ENCODE results near the gene JAML. TPM values are rescaled to one million over a fixed set of nuclear protein-coding genes. Genes with fewer than 3 reads are reported as not detected.

The JAML gene
- total RNA-seq, 2 donors from 2014 or later = 3.3 to 12.0 TPM

DNA sequence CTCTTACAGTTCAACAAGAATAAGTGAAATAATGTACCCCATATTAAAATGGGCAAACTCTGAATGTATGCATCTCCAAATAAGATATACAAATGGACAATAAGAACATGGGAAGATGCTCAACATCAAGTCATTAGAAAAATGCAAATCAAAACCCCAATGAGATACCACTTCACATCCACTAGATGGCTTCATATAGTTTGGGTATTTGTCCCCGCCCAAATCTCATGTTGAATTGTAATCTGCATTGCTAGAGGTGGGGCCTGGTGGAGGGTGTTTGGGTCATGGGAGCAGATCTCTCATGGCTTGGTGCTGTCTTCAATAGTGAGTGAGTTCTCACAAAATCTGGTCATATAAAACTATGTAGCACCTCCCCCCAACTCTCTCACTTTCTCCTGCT is 33.6 kb upstream of the JAML start:
- Histone ChIP-seq H3K9ac (ENCODE audit: low read depth in 2 of 2, low read length in 2 of 2) (no peak overlapping the region), H3K4me3 (no peak overlapping the region), H3K27me3 (no peaks in the 10 kb centered on the region), H3K9me3 (no peaks in the 10 kb centered on the region), H3K36me3 (no peaks in the 10 kb centered on the region), H3K4me1 (no peaks in the 10 kb centered on the region), H3K27ac (no peak overlapping the region)
- intact Hi-C loops (cut with DNase I) = no loop called here
- TF ChIP-seq, protein P1, sequence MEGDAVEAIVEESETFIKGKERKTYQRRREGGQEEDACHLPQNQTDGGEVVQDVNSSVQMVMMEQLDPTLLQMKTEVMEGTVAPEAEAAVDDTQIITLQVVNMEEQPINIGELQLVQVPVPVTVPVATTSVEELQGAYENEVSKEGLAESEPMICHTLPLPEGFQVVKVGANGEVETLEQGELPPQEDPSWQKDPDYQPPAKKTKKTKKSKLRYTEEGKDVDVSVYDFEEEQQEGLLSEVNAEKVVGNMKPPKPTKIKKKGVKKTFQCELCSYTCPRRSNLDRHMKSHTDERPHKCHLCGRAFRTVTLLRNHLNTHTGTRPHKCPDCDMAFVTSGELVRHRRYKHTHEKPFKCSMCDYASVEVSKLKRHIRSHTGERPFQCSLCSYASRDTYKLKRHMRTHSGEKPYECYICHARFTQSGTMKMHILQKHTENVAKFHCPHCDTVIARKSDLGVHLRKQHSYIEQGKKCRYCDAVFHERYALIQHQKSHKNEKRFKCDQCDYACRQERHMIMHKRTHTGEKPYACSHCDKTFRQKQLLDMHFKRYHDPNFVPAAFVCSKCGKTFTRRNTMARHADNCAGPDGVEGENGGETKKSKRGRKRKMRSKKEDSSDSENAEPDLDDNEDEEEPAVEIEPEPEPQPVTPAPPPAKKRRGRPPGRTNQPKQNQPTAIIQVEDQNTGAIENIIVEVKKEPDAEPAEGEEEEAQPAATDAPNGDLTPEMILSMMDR (IDR thresholded peaks at IDR 0.05) = no peak
- peak; percentile 18 for DNase-seq

DNA sequence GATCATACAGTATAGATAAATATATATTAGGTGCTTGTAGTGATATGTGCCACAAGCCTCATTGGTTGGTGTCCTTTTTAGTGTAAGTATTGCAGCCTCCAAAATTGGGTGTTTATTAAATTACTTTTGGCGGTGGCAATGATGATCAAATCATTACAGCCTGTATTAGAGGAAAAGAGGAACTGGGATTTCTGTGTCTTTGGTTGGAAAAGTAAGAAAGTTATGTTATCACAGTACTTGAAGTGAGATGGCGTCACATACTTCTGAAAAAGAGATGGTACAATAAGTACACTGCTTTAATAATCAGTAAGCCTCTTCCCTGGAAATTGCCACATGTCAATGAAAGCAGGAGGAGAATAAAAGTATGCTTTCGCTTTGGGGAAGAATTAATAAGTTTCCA is 27.9 kb upstream of the JAML start:
- no peak overlapping the region for H3K9ac ChIP-seq (ENCODE audit: low read depth in 2 of 2, low read length in 2 of 2)
- peak overlapping the region; percentile 79 for H3K27ac ChIP-seq
- H3K27me3 ChIP-seq = no peaks in the 10 kb centered on the region
- no peak for DNase-seq
- TF ChIP-seq, protein P1 (IDR thresholded peaks at IDR 0.05) = no peak
- H3K36me3 ChIP-seq = no peaks in the 10 kb centered on the region
- H3K4me3 ChIP-seq = peak overlapping the region; percentile 51
- intact Hi-C loops (cut with DNase I) = no loop called here
- no peaks in the 10 kb centered on the region for H3K4me1 ChIP-seq
- H3K9me3 ChIP-seq = no peaks in the 10 kb centered on the region

DNA sequence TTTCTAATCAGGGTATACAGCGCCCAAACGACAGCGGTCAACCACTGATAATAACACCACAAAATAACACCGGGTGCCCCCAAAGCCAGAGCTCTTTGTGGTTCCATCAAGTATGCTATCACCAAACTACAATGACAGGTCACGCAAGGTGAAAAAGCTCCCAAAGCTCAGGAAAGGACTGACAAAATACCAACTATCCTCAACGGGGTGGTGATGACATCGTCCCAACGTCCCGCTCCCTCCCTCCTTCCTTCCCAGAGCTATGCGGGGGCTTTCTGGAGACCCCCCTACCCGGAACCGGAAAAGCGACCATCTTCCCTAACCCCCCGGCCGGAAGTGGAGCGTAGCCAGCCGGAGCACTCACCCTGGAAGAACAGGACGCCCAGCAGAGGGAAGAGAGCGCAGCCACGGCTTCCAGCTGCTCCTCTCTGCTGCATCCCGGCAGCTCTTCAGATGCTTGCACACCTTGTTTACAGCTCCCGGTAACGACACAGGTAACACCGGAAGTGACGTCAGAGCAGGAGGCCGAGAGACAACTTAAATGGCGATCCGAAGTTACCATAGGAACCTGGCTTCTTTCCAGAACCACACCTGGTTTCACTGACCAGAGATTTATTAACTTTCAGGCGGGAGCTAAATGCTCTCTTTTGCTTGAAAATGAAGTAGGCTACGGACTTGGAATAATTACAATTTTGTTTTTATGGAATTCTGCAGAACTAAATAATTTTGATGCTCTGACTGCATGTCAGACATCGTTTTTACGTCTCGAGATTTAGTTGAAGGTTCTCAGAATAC is 27.2 kb upstream of the JAML start, which contains the start of gene MPZL3:
Gene MPZL3 (minus strand): TSS at position 508 of the 795 bp plus-strand sequence. CDS start 71 bp downstream, at position 437.
- peak; percentile 98 for DNase-seq
- TF ChIP-seq, protein P1 (IDR thresholded peaks at IDR 0.05) = no peak
- intact Hi-C loops (cut with DNase I) = no loop called here
- H3K27me3 ChIP-seq = no peaks in the 10 kb centered on the region
- H3K27ac ChIP-seq = peak within 1 kb of the TSS; percentile 79
- no peaks in the 10 kb centered on the region for H3K9me3 ChIP-seq
- H3K4me3 ChIP-seq = peak within 1 kb of the TSS; percentile 51
- no peaks in the 10 kb centered on the region for H3K36me3 ChIP-seq
- H3K4me1 ChIP-seq = no peaks in the 10 kb centered on the region
- H3K9ac ChIP-seq (ENCODE audit: low read depth in 2 of 2, low read length in 2 of 2) = peak within 1 kb of the TSS; percentile 69 to 82

DNA sequence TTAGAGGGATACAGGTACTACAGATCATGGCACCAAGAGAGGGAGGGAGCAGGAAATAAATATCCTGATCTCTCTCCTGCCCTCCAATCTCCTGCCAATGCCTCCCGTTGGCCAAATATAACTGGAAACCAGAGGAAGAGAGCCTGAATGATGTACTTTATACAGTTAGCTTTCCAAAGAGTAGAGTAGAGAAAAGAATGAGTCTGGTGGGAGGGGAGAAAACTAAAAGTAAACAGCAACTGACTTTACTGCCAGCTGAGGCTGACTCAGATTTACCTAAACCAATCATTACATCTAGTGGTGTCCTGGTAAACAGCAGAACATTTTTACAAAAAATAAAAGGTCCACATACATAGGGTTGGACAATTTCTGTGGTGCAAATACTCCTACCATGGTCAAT is 22.2 kb upstream of the JAML start:
- DNase-seq = no peak
- Histone ChIP-seq H3K4me1 (peaks cover under 1% of the 10 kb centered on the region), H3K9ac (ENCODE audit: low read depth in 2 of 2, low read length in 2 of 2) (no peak overlapping the region), H3K9me3 (no peaks in the 10 kb centered on the region), H3K36me3 (no peaks in the 10 kb centered on the region), H3K4me3 (no peak overlapping the region), H3K27me3 (no peaks in the 10 kb centered on the region), H3K27ac (no peak overlapping the region)
- TF ChIP-seq, protein P1 (IDR thresholded peaks at IDR 0.05) = no peak
- intact Hi-C loops (cut with DNase I) = no loop called here

DNA sequence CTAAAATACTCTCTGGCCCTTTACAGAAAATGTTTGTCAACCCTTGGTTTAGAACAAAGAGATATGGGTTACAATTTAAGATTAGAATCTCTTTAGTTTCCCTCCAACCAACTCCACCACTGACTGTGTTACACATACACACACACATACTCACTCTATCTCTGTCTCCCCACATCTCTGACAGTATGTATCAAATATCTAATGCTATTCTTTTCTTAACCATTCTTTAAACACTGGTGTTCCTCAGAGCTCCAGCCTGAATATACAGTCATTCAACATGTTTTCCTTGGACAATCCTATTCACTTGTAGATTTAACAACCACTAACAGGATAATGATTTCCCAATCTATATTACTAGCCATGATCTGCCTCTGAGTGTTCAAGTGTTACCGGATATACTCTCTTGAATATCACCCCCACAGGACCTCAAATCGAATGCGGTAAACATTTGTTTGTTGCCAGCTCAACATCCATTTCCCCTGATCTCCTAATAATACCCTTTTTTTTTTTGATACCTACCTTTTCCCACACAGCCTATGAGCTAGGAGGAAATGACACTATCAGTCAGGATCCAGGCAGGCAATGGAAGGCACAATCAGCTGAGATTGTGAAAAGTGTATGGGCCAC is 21.2 kb upstream of the JAML start:
- Histone ChIP-seq H3K4me1 (peaks cover 10% of the 10 kb centered on the region), H3K27me3 (no peaks in the 10 kb centered on the region), H3K4me3 (no peak overlapping the region), H3K27ac (no peak overlapping the region), H3K9ac (ENCODE audit: low read depth in 2 of 2, low read length in 2 of 2) (no peak overlapping the region), H3K9me3 (no peaks in the 10 kb centered on the region), H3K36me3 (no peaks in the 10 kb centered on the region)
- intact Hi-C loops (cut with DNase I) = no loop called here
- no peak for DNase-seq
- TF ChIP-seq, protein P1 (IDR thresholded peaks at IDR 0.05) = no peak
